OCI-LY1 (cell line): ENCODE measurements around the gene PRKAR1A.
"Not testable (repeated sequence)": the region's sequence is repeated elsewhere in the genome, so short reads cannot be mapped to it uniquely, and the experiment has no call there.

ENCODE experiments used
- H2AFZ ChIP-seq: fragments of 200-600 bp; sonication (generic), shearing (Covaris generic); 2 replicates; pipeline ENCODE4 v1.6.0; 2014; ENCODE audit warnings: antibody characterized with exemption, mild to moderate bottlenecking, low read length
- H3F3A ChIP-seq: fragments of 200-600 bp; sonication (generic), shearing (Covaris generic); 2 replicates; pipeline ENCODE4 v1.6.0; 2014; ENCODE audit warnings: mild to moderate bottlenecking, antibody characterized with exemption, low read length, moderate library complexity; ENCODE audit not compliant: insufficient read depth
- H3K27ac ChIP-seq: fragments of 200-600 bp; sonication (generic); 2 replicates; pipeline ENCODE4 v1.5.1; 2014; ENCODE audit warnings: low read length, mixed run types, mild to moderate bottlenecking, low read depth; ENCODE audit not compliant: poor library complexity, severe bottlenecking
- H3K27me3 ChIP-seq: fragments of 200-600 bp; sonication (generic); 2 replicates; pipeline ENCODE4 v1.6.0; 2014; ENCODE audit warnings: antibody characterized with exemption, mild to moderate bottlenecking, low read length, moderate library complexity; ENCODE audit not compliant: insufficient read depth
- H3K36me3 ChIP-seq: fragments of 200-600 bp; sonication (generic); 2 replicates; pipeline ENCODE4 v1.6.1; 2014; ENCODE audit warnings: mild to moderate bottlenecking, antibody characterized with exemption, low read length, moderate library complexity, mixed read lengths; ENCODE audit not compliant: insufficient read depth
- H3K4me1 ChIP-seq: fragments of 200-600 bp; sonication (generic); 2 replicates; pipeline ENCODE4 v1.5.1; 2014; ENCODE audit warnings: mild to moderate bottlenecking, low read length, moderate library complexity; ENCODE audit not compliant: insufficient read depth, severe bottlenecking
- H3K4me2 ChIP-seq: fragments of 200-600 bp; sonication (generic), shearing (Covaris generic); 2 replicates; pipeline ENCODE4 v1.6.1; 2014; ENCODE audit warnings: low read length
- H3K4me3 ChIP-seq: fragments of 200-600 bp; sonication (generic); 2 replicates; pipeline ENCODE4 v1.5.1; 2014; ENCODE audit warnings: low read length, low read depth, mild to moderate bottlenecking, mixed read lengths; ENCODE audit not compliant: poor library complexity, severe bottlenecking
- H3K79me2 ChIP-seq: fragments of 200-600 bp; shearing (Covaris generic); 2 replicates; pipeline ENCODE4 v1.6.1; 2016; ENCODE audit warnings: mixed run types, low read length, mixed read lengths; ENCODE audit not compliant: insufficient read depth
- H3K9ac ChIP-seq: fragments of 200-600 bp; sonication (generic), shearing (Covaris generic); 2 replicates; pipeline ENCODE4 v1.6.1; 2014; ENCODE audit warnings: mild to moderate bottlenecking, low read length, mixed read lengths
- H3K9me2 ChIP-seq: fragments of 200-600 bp; sonication (generic), shearing (Covaris generic); 2 replicates; pipeline ENCODE4 v1.6.1; 2014; ENCODE audit warnings: low read depth, mild to moderate bottlenecking, low read length, mixed read lengths
- H3K9me3 ChIP-seq: fragments of 200-600 bp; shearing (Covaris generic); 2 replicates; pipeline ENCODE4 v1.6.1; 2014; ENCODE audit warnings: low read length, mixed read lengths
- H4K20me1 ChIP-seq: fragments of 200-600 bp; sonication (generic), shearing (Covaris generic); 2 replicates; pipeline ENCODE4 v1.6.0; 2016; ENCODE audit warnings: mild to moderate bottlenecking, low read length; ENCODE audit not compliant: insufficient read depth
- EZH2 ChIP-seq: fragments of 200-600 bp; sonication (generic), shearing (Covaris generic); IDR thresholded peaks from 2 replicates; pipeline ENCODE4 v1.8.0; 2017; ENCODE audit warnings: borderline replicate concordance, mixed run types, mild to moderate bottlenecking, antibody characterized with exemption, low read length, moderate library complexity, mixed read lengths
- TF ChIP-seq, protein P1 (sequence below): fragments of 200-600 bp; sonication (generic), shearing (Covaris generic); IDR thresholded peaks from 2 replicates; pipeline ENCODE4 v1.5.1; 2017; ENCODE audit warnings: mild to moderate bottlenecking, antibody characterized with exemption, low read length, moderate library complexity, mixed read lengths

PRKAR1A gene

DNA sequence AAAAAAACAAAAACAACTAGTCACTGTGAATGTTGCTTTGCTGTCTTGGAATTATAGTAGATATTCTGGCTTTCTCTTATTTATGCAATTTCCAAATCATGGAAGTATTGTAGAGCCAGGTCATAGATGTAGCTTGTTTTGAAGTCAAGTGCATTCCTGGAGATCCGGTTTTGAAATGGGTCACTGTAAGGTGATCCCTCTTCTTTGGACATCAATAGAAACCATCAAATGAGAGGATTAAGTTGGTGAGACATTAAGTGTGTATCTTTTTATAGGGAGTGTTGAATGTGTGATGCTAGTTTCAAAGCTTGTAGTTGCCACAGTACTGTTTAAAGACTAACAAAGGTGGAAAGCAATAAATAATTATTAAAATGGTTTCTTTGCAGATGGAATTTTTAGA lies 4.5 kb downstream of the PRKAR1A start:
- Histone ChIP-seq H3K9me3 (no peaks in the 10 kb centered on the region), H3K27me3 (no peaks in the 10 kb centered on the region), H3K9ac (no peak overlapping the region), H2AFZ (no peak overlapping the region), H3K27ac (no peak overlapping the region), H3K79me2 (peaks cover 55% of the 10 kb centered on the region), H3K4me1 (peaks cover 18% of the 10 kb centered on the region), H3F3A (no peaks in the 10 kb centered on the region), H3K4me3 (no peak overlapping the region), H3K4me2 (no peak overlapping the region), H3K36me3 (peaks cover 70% of the 10 kb centered on the region), H4K20me1 (no peaks in the 10 kb centered on the region), H3K9me2 (no peaks in the 10 kb centered on the region)
- TF ChIP-seq EZH2 = no peak
- TF ChIP-seq, protein P1, sequence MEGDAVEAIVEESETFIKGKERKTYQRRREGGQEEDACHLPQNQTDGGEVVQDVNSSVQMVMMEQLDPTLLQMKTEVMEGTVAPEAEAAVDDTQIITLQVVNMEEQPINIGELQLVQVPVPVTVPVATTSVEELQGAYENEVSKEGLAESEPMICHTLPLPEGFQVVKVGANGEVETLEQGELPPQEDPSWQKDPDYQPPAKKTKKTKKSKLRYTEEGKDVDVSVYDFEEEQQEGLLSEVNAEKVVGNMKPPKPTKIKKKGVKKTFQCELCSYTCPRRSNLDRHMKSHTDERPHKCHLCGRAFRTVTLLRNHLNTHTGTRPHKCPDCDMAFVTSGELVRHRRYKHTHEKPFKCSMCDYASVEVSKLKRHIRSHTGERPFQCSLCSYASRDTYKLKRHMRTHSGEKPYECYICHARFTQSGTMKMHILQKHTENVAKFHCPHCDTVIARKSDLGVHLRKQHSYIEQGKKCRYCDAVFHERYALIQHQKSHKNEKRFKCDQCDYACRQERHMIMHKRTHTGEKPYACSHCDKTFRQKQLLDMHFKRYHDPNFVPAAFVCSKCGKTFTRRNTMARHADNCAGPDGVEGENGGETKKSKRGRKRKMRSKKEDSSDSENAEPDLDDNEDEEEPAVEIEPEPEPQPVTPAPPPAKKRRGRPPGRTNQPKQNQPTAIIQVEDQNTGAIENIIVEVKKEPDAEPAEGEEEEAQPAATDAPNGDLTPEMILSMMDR = no peak

- not testable (repeated sequence) for H3K27me3 ChIP-seq, H4K20me1 ChIP-seq, H3K9me3 ChIP-seq, H2AFZ ChIP-seq, H3F3A ChIP-seq, H3K4me3 ChIP-seq, H3K27ac ChIP-seq, H3K9me2 ChIP-seq, H3K9ac ChIP-seq, H3K4me2 ChIP-seq
- peaks cover 53% of the 10 kb centered on the region for H3K79me2 ChIP-seq
- H3K4me1 ChIP-seq = peaks cover 18% of the 10 kb centered on the region
- H3K36me3 ChIP-seq = peaks cover 79% of the 10 kb centered on the region
Observed at GRCh38 chr17:68517605-68518004, 5.4 kb downstream of the PRKAR1A start.

DNA sequence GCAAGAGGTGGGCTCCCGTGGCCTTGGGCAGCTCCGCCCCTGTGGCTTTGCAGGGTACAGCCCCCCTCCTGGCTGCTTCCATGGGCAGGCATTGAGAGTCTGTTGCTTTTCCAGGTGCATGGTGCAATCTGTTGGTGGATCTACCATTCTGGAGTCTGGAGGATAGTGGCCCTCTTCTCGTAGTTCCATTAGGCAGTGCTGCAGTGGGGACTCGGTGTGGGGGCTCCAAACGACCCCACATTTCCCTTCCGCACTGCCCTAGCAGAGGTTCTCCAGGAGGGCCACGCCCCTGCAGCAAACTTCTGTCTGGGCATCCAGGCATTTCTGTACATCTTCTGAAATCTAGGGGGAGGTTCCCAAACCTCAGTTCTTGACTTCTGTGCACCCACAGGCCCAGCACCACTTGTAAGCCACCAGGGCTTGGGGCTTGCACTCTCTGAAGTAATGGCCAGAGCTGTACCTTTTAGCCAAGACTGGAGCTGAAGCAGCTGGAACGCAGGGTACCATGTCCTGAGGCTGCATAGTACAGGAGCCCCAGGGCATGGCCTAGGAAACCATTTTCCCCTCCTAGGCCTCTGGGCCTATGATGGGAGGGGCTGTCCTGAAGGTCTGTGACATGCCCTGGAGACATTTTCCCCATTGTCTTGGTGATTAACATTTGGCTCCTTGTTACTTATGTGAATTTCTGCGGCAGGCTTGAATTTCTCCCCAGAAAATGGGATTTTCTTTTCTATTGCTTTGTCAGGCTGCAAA lies 6.0 kb downstream of the PRKAR1A start:
- no peak for TF ChIP-seq EZH2
- TF ChIP-seq, protein P1 = no peak
- peaks cover 47% of the 10 kb centered on the region for H3K79me2 ChIP-seq

DNA sequence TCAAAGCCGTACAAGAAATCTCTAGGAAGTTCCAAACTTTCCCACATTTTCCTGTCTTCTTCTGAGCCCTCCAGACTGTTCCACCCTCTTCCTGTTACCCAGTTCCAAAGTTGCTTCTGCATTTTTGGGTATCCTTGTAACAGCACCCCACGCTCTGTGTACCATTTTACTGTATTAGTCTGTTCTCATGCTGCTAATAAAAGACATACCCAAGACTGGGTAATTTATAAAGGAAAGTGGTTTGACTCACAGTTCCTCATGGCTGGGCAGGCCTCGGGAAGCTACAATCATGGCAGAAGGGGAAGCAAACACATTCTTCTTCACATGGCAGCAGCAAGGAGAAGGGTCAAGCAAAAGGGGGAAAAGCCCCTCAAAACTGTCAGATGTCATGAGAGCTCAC lies 6.8 kb downstream of the PRKAR1A start:
- not testable (repeated sequence) for H3F3A ChIP-seq, H2AFZ ChIP-seq, H3K27me3 ChIP-seq, H3K9me3 ChIP-seq, H3K9ac ChIP-seq, H4K20me1 ChIP-seq, H3K27ac ChIP-seq, H3K4me3 ChIP-seq, H3K9me2 ChIP-seq, H3K4me2 ChIP-seq
- peaks cover 39% of the 10 kb centered on the region for H3K79me2 ChIP-seq
- H3K4me1 ChIP-seq = peaks cover 12% of the 10 kb centered on the region
- peaks cover 89% of the 10 kb centered on the region for H3K36me3 ChIP-seq

More for the DNA sequence above, 6.0 kb downstream of the PRKAR1A start:
- H3F3A ChIP-seq = no peaks in the 10 kb centered on the region
- H3K4me2 ChIP-seq = no peak overlapping the region
- no peaks in the 10 kb centered on the region for H3K9me3 ChIP-seq
- H3K4me3 ChIP-seq = no peak overlapping the region
- H3K9ac ChIP-seq = no peak overlapping the region
- peaks cover 18% of the 10 kb centered on the region for H3K4me1 ChIP-seq
- peaks cover 85% of the 10 kb centered on the region for H3K36me3 ChIP-seq
- no peaks in the 10 kb centered on the region for H4K20me1 ChIP-seq
- H3K27ac ChIP-seq = no peak overlapping the region
- H3K27me3 ChIP-seq = no peaks in the 10 kb centered on the region
- no peaks in the 10 kb centered on the region for H3K9me2 ChIP-seq
- H2AFZ ChIP-seq = no peak overlapping the region
